ENCODE data around the gene PTGDR. TPM values are rescaled to one million over a fixed set of nuclear protein-coding genes. Genes with fewer than 3 reads are reported as not detected.

Gene PTGDR
- total RNA-seq, 1 experiment from 2014 or later: not detected

GRCh38 chr14:52310541-52310940, 43.0 kb downstream of the PTGDR start:
- Histone ChIP-seq H3K9me3 (ENCODE audit: control insufficient read depth, insufficient read depth, low read depth, low read length) (no peaks in the 10 kb centered on the region), H3K27me3 (ENCODE audit: control insufficient read depth, insufficient read depth, low read length) (peaks cover 5% of the 10 kb centered on the region), H3K36me3 (ENCODE audit: control insufficient read depth, insufficient read depth, low read length) (no peaks in the 10 kb centered on the region), H3K4me3 (ENCODE audit: low read depth in 2 of 2, low read length in 2 of 2) (no peak overlapping the region), H3K27ac (ENCODE audit: low read length) (no peak overlapping the region), H3K4me1 (ENCODE audit: control insufficient read depth, insufficient read depth, low read length) (no peaks in the 10 kb centered on the region)
- TF ChIP-seq SIN3A (IDR thresholded peaks at IDR 0.05; ENCODE audit: borderline replicate concordance, insufficient read depth, low read depth, low read length) (no peak), TCF7L2 (IDR thresholded peaks at IDR 0.05; ENCODE audit: low read depth, low read length) (no peak), CTCF (IDR thresholded peaks at IDR 0.05) (no peak), POLR2AphosphoS5 (IDR thresholded peaks at IDR 0.05; ENCODE audit: low read depth, low read length) (no peak)
- TF ChIP-seq, protein P1, sequence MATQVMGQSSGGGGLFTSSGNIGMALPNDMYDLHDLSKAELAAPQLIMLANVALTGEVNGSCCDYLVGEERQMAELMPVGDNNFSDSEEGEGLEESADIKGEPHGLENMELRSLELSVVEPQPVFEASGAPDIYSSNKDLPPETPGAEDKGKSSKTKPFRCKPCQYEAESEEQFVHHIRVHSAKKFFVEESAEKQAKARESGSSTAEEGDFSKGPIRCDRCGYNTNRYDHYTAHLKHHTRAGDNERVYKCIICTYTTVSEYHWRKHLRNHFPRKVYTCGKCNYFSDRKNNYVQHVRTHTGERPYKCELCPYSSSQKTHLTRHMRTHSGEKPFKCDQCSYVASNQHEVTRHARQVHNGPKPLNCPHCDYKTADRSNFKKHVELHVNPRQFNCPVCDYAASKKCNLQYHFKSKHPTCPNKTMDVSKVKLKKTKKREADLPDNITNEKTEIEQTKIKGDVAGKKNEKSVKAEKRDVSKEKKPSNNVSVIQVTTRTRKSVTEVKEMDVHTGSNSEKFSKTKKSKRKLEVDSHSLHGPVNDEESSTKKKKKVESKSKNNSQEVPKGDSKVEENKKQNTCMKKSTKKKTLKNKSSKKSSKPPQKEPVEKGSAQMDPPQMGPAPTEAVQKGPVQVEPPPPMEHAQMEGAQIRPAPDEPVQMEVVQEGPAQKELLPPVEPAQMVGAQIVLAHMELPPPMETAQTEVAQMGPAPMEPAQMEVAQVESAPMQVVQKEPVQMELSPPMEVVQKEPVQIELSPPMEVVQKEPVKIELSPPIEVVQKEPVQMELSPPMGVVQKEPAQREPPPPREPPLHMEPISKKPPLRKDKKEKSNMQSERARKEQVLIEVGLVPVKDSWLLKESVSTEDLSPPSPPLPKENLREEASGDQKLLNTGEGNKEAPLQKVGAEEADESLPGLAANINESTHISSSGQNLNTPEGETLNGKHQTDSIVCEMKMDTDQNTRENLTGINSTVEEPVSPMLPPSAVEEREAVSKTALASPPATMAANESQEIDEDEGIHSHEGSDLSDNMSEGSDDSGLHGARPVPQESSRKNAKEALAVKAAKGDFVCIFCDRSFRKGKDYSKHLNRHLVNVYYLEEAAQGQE (IDR thresholded peaks at IDR 0.05; ENCODE audit: insufficient read depth in 1 of 2, low read depth in 2 of 2, low read length in 1 of 2): no peak
- no peak for DNase-seq (ENCODE audit: low read depth, low spot score)
- in situ Hi-C loops (cut with HindIII; ENCODE audit: low pct_unique_long_range_greater_than_20kb, low sequenced_read_pairs) (no loop called here), intact Hi-C loops (cut with micrococcal nuclease; ENCODE audit: unreplicated experiment) (no loop called here)
- no peak for ATAC-seq
- ChIA-PET CTCF (no interaction called here), POLR2A (no interaction called here)
- BruUV-seq (replicated peaks): no TSS peak

- DNase-seq (ENCODE audit: low read depth, low spot score) (no peak), ATAC-seq (no peak)
- Histone ChIP-seq H3K4me1 (ENCODE audit: control insufficient read depth, insufficient read depth, low read length) (no peaks in the 10 kb centered on the region), H3K36me3 (ENCODE audit: control insufficient read depth, insufficient read depth, low read length) (no peaks in the 10 kb centered on the region), H3K4me3 (ENCODE audit: low read depth in 2 of 2, low read length in 2 of 2) (no peak overlapping the region), H3K9me3 (ENCODE audit: control insufficient read depth, insufficient read depth, low read depth, low read length) (no peaks in the 10 kb centered on the region), H3K27ac (ENCODE audit: low read length) (no peak overlapping the region), H3K27me3 (ENCODE audit: control insufficient read depth, insufficient read depth, low read length) (peaks cover 8% of the 10 kb centered on the region)
- TF ChIP-seq CTCF (IDR thresholded peaks at IDR 0.05) (no peak), TCF7L2 (IDR thresholded peaks at IDR 0.05; ENCODE audit: low read depth, low read length) (no peak), SIN3A (IDR thresholded peaks at IDR 0.05; ENCODE audit: borderline replicate concordance, insufficient read depth, low read depth, low read length) (no peak)
- TF ChIP-seq, protein P1 (IDR thresholded peaks at IDR 0.05; ENCODE audit: insufficient read depth in 1 of 2, low read depth in 2 of 2, low read length in 1 of 2): no peak
- ChIA-PET POLR2A (interaction anchor here (0.6 kb wide), 1 partner anchor 13 kb away, joined by 3 read pairs; no protein-coding TSS in a partner anchor), CTCF (no interaction called here)
- in situ Hi-C loops (cut with HindIII; ENCODE audit: low pct_unique_long_range_greater_than_20kb, low sequenced_read_pairs): no loop called here
- intact Hi-C loops (cut with micrococcal nuclease; ENCODE audit: unreplicated experiment): no loop called here
- BruUV-seq (replicated peaks): no TSS peak
These were observed 45.4 kb downstream of the PTGDR start for GRCh38 chr14:52312931-52313355.

Measured in Panc1 (cell line).